B cell (primary cell): Measurements from ENCODE around the gene AKAP6. TPM values are rescaled to one million over a fixed set of nuclear protein-coding genes. Genes with fewer than 3 reads are reported as not detected.

Experiments used
- ATAC-seq: fragments of 200-7000 bp; cut with Tn5 transposase; one replicate; pipeline ENCODE4 v1.10.0; 2021; ENCODE audit warnings: low read depth, mild to moderate bottlenecking, moderate number of reproducible peaks, moderate library complexity
- CTCF ChIA-PET: fragments of 350-600 bp; sonication (Branson Sonifier 250); formaldehyde crosslinking; loops from one replicate; lab custom pipeline; 2021; ENCODE audit warnings: antibody characterized with exemption, inconsistent platforms; lab: Charles Lee
- POLR2A ChIA-PET: fragments of 350-600 bp; sonication (Branson Sonifier 250); formaldehyde crosslinking; loops from one replicate; lab custom pipeline; 2021; ENCODE audit warnings: antibody characterized with exemption; lab: Charles Lee
- DNase-seq: peaks from one replicate; pipeline ENCODE4 v3.0.0; 2013
- H2AFZ ChIP-seq: 2 replicates; pipeline ENCODE4 v1.6.1; 2012; ENCODE audit warnings: mild to moderate bottlenecking, low read depth, low read length; ENCODE audit not compliant: insufficient read depth, poor library complexity, severe bottlenecking
- H3K27ac ChIP-seq, 2 donors: 1 replicate in 1 of 2; 2 replicates in 1 of 2; pipeline ENCODE4 v1.5.1; 2012 to 2013; ENCODE audit warnings: low read length in 2 of 2, mild to moderate bottlenecking in 2 of 2, moderate library complexity in 1 of 2
- H3K27me3 ChIP-seq, 4 experiments: fragments of 200-600 bp in 1 of 4; sonication (generic) in 1 of 4; replicated peaks in 1 of 4; 1 replicate in 2 of 4; 2 replicates in 2 of 4; pipeline versions ENCODE4 v1.6.1 to v1.7.0; 2013 to 2016; ENCODE audit warnings: low read length in 3 of 4, mild to moderate bottlenecking in 2 of 4, mixed read lengths in 1 of 4, moderate library complexity in 1 of 4; ENCODE audit not compliant: insufficient read depth in 4 of 4, control insufficient read depth in 3 of 4; ENCODE audit errors: control extremely low read depth in 1 of 4
- H3K36me3 ChIP-seq, 2 experiments: replicated peaks in 1 of 2; 1 replicate in 1 of 2; 2 replicates in 1 of 2; pipeline versions ENCODE4 v1.6.1 to v1.7.1; 2013; ENCODE audit warnings: low read length in 1 of 2; ENCODE audit not compliant: insufficient read depth in 2 of 2, control insufficient read depth in 1 of 2; ENCODE audit errors: control extremely low read depth in 1 of 2, extremely low read depth in 1 of 2
- H3K4me1 ChIP-seq, 2 donors: fragments of 200-600 bp in 1 of 2; sonication (generic) in 1 of 2; 1 replicate in 1 of 2; 2 replicates in 1 of 2; pipeline versions ENCODE4 v1.5.1 to v1.6.1; 2013 to 2017; ENCODE audit warnings: low read length in 2 of 2; ENCODE audit not compliant: control insufficient read depth in 2 of 2, insufficient read depth in 2 of 2
- H3K4me2 ChIP-seq: replicated peaks from 2 replicates; pipeline ENCODE3; 2012; ENCODE audit warnings: mild to moderate bottlenecking, low read depth, low read length; ENCODE audit not compliant: poor library complexity, severe bottlenecking
- H3K4me3 ChIP-seq, 5 experiments: fragments of 200-600 bp in 1 of 5; sonication (generic) in 1 of 5; 1 replicate in 3 of 5; 2 replicates in 2 of 5; pipeline versions ENCODE4 v1.5.1 to v1.7.0; 2011 to 2016; ENCODE audit warnings: low read length in 4 of 5, mild to moderate bottlenecking in 4 of 5, low read depth in 2 of 5, control low read depth in 1 of 5, moderate library complexity in 1 of 5; ENCODE audit not compliant: insufficient read depth in 1 of 5; ENCODE audit errors: control extremely low read depth in 1 of 5, extremely low read depth in 1 of 5
- H3K79me2 ChIP-seq: fragments of 200-600 bp; sonication (generic); one replicate; pipeline ENCODE4 v1.6.0; 2016; ENCODE audit warnings: low read length; ENCODE audit not compliant: control insufficient read depth, insufficient read depth
- H3K9ac ChIP-seq: fragments of 200-600 bp; sonication (generic); 2 replicates; pipeline ENCODE4 v1.6.1; 2017; ENCODE audit warnings: mild to moderate bottlenecking, low read length, moderate library complexity
- H3K9me3 ChIP-seq, 3 donors: one replicate each; pipeline versions ENCODE4 v1.6.1 to v1.7.1; 2013; ENCODE audit warnings: low read length in 2 of 3; ENCODE audit not compliant: control insufficient read depth in 2 of 3, insufficient read depth in 1 of 3; ENCODE audit errors: control extremely low read depth in 1 of 3
- H4K20me1 ChIP-seq: 2 replicates; pipeline ENCODE4 v1.6.0; 2012; ENCODE audit warnings: mild to moderate bottlenecking, low read length; ENCODE audit not compliant: insufficient read depth, control insufficient read depth, poor library complexity, severe bottlenecking
- H3K27ac Mint-ChIP-seq: one replicate; pipeline ENCODE4 v1.8.0; 2021; ENCODE audit warnings: mixed read lengths
- H3K27me3 Mint-ChIP-seq: one replicate; pipeline ENCODE4 v1.8.0; 2021; ENCODE audit warnings: mixed read lengths
- H3K4me1 Mint-ChIP-seq: one replicate; pipeline ENCODE4 v1.8.0; 2021; ENCODE audit warnings: mixed read lengths
- H3K4me3 Mint-ChIP-seq: one replicate; pipeline ENCODE4 v1.8.0; 2021; ENCODE audit warnings: mixed read lengths
- H3K9me3 Mint-ChIP-seq: one replicate; pipeline ENCODE4 v1.8.0; 2022; ENCODE audit warnings: mixed read lengths; ENCODE audit not compliant: insufficient read depth
- CTCF ChIP-seq: fragments of 200-600 bp; IDR thresholded peaks from one replicate; pipeline ENCODE4 v1.8.0; 2022; ENCODE audit warnings: antibody characterized with exemption, mild to moderate bottlenecking
- EZH2 ChIP-seq: IDR thresholded peaks from 2 replicates; pipeline ENCODE4 v1.6.1; 2012; ENCODE audit warnings: borderline replicate concordance, low read depth, mild to moderate bottlenecking, moderate library complexity, low read length; ENCODE audit not compliant: insufficient read depth, poor library complexity, severe bottlenecking
- WGBS: methylation state at CpG from one replicate; pipeline ENCODE4 v1.1.5; 2013; ENCODE audit warnings: missing lambda C conversion rate; ENCODE audit not compliant: insufficient coverage; 5-methylcytosine and 5-hydroxymethylcytosine counted together
- intact Hi-C: fragments of 100-400 bp; cut with micrococcal nuclease; formaldehyde crosslinking; loops from one replicate; pipeline ENCODE4 v1.10.0; 2022
- polyA plus RNA-seq: library from polyadenylated mRNA; depleted of rRNA; stranded (reverse); fragments of >200 nt; gene quantifications from 2 replicates; pipeline ENCODE4 v1.2.3, GENCODE V29; 2012
- total RNA-seq, 2 donors: library from RNA; stranded (reverse); fragments of 120-200 nt in 1 of 2; gene quantifications; 1 replicate in 1 of 2; 2 replicates in 1 of 2; pipeline versions ENCODE4 v1.2.3 to v1.2.4, GENCODE V29; 2013 to 2022

Gene AKAP6
- total and polyA plus RNA-seq, 2 donors (not counting 1 experiment from before 2014, with no cell fraction given) = 1.4 to 2.8 TPM

DNA sequence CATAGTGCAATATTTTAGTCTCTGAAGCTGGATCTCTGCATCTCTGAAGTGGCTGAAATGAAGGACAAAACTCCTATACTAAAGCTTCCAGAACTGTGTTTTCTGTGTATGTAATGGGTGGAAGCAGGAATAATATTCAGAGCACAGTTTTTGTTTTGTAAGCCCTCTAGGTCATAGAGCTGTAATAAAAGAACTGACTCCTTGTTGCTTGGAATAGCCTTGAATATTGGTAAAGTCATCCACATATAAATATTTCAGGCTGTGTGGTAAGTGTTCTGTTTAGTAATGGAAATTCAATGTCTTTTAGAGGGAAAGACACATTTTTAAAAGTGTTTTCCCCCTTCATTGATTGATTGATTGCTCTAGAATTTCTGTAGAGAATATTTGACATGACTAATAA is 18.2 kb upstream of the AKAP6 start:
- Histone ChIP-seq H3K36me3 (no peaks in the 10 kb centered on the region), H3K27me3 (no peaks in the 10 kb centered on the region), H3K9ac (no peak overlapping the region), H3K4me3 (no peak overlapping the region), H2AFZ (no peak overlapping the region), H3K27ac (no peak overlapping the region), H3K4me2 (no peak overlapping the region), H3K4me1 (no peaks in the 10 kb centered on the region), H4K20me1 (no peaks in the 10 kb centered on the region), H3K9me3 (no peaks in the 10 kb centered on the region), H3K79me2 (no peaks in the 10 kb centered on the region)
- no peak overlapping the region for H3K4me3 Mint-ChIP-seq
- DNase-seq = no peak
- ATAC-seq = no peak
- intact Hi-C loops = no loop called here
- peaks cover 5% of the 10 kb centered on the region for H3K27me3 Mint-ChIP-seq
- TF ChIP-seq EZH2 (no peak), CTCF (no peak)
- CTCF ChIA-PET = interaction anchor here (1.2 kb wide), 1 partner anchor 20 kb away, joined by 3 read pairs; no protein-coding TSS in a partner anchor
- POLR2A ChIA-PET = no interaction called here
- H3K4me1 Mint-ChIP-seq = no peaks in the 10 kb centered on the region
- no peak overlapping the region for H3K27ac Mint-ChIP-seq
- no peaks in the 10 kb centered on the region for H3K9me3 Mint-ChIP-seq

GRCh38 chr14:32311294-32312009 is 17.6 kb upstream of the AKAP6 start:
- Histone ChIP-seq H3K9ac (no peak overlapping the region), H3K4me2 (no peak overlapping the region), H3K27ac (no peak overlapping the region), H3K36me3 (no peaks in the 10 kb centered on the region), H3K9me3 (no peaks in the 10 kb centered on the region), H3K4me1 (no peaks in the 10 kb centered on the region), H4K20me1 (no peaks in the 10 kb centered on the region), H3K4me3 (no peak overlapping the region), H3K27me3 (no peaks in the 10 kb centered on the region), H3K79me2 (no peaks in the 10 kb centered on the region), H2AFZ (no peak overlapping the region)
- ChIA-PET POLR2A (no interaction called here), CTCF (interaction anchor here (1.2 kb wide), 1 partner anchor 19 kb away, joined by 3 read pairs; no protein-coding TSS in a partner anchor)
- DNase-seq = no peak
- no peaks in the 10 kb centered on the region for H3K4me1 Mint-ChIP-seq
- TF ChIP-seq EZH2 = no peak
- TF ChIP-seq CTCF = no peak
- H3K9me3 Mint-ChIP-seq = no peaks in the 10 kb centered on the region
- intact Hi-C loops = no loop called here
- no peak overlapping the region for H3K4me3 Mint-ChIP-seq
- H3K27ac Mint-ChIP-seq = no peak overlapping the region
- WGBS = no CpG with 5 or more reads among the region's 3 CpGs
- H3K27me3 Mint-ChIP-seq = peaks cover 5% of the 10 kb centered on the region
- no peak for ATAC-seq
